ENCODE data around the gene CD59.
"Not testable (repeated sequence)": the region's sequence is repeated elsewhere in the genome, so short reads cannot be mapped to it uniquely, and the experiment has no call there.

CD59 gene

DNA sequence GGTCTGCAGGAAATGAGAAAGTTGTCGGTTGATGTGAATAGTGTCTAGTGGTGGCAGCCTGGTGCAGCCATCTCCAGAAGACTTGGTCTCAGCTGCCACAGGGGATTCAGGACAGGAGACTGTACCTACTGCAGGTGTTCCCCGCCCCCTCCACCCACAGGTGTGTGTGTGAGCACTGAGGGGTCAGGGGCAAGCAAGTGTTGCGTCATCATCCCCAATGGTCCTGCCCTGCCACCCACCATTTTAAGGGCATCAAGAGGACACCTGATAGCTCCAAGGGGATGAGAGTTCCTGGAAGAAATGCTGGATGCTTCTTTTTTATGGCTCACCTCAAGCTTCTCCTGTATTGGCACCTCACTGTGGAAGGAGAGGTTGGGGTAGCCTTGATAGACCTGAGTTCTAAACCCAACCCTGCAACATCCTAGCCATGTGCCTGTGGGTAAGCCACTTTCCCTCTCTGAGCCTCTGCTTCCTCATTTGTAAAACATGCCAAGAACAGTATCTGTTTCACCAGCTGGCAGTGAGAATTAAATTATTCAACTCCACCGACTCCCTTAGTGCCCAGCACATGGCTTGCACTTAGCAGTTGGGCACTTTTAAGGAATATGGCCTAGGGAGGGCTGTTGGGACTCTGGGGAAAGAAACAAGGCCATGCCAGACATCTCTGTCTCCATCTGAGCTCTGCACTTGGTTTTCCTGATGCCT lies 41.7 kb downstream of the CD59 start:
- no peak for DNase-seq (ENCODE audit: low read depth in 2 of 2)

DNA sequence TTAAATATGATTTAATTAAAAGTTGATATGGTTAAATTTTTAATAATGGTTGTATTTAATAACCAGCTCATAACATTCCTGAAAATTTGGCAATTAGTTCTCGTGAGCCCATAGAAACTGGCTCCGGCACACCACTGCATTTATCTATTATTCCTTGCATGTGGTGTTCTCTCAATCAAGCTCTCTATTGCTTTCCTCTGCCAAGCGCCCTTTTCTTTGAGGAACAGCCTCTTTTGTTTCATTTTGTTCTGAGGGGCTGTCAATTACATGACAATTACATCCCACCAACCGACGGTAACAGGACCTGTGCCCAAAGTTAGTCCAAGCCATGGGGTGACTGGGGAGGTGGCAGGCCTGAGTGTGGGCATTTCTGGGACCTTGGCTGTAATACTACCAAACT lies 43.7 kb downstream of the CD59 start:
- no peak for DNase-seq (ENCODE audit: low read depth in 2 of 2)

DNA sequence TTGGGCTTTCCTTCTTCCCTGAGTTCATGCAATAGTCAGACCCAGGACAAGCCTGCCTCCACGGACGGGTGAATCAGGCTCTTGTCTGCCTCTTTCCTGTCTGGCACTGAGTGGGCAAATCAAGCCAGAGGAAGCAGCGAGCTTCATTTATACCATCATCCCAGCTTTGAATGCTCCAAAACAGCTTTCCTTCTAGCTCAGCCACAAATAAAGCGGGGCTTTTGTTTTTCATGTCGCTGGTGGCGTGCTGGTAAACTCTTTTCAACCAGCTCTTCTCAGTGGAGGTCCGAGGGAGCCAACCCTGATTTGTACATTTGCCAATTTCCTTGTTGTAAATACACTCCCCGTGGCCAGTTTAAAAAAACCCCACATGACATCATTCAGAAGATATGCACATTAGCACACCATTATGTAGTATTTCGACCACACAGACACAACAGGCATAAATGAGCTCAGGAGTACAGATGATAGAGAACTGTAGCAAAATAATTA lies 44.2 kb downstream of the CD59 start:
- DNase-seq (ENCODE audit: low read depth in 2 of 2), result no peak

DNA sequence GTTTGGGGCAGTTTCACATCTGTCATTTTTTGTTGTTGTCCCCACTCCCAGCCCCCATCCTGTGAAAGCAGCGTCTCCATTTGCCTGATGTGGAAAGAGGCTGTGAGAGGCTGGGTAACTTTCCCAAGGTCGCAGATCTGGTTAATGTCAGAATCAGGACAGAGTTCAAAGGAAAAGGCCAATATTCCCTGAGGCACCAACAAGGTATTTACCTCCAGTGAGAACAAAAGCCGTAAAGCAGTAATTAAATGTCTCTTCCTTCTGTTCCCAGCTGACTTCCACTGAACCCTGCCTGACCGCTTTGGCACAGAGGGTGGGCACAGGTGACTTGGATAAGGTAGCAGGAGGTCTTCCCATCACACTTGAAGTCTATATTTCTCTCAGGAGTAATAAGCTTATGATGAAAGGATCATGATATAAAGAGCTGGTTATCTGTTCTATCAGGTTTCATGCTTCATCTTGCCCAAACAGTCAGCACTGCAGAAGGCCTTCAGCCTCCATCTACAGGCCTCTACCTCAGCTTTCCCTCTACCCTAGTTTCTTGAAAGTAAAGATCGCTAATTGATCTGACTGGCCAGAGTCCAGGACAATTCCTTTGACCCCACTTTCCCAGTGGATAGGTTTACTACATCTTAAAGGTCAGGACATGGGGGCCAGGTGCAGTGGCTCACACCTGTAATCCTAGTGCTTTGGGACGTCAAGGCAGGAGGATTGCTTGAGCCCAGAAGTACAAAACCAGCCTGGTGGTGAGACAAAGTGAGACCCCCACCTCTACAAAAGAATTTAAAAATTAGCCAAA lies 45.0 kb downstream of the CD59 start:
- no peak for DNase-seq (ENCODE audit: low read depth in 2 of 2)

DNA sequence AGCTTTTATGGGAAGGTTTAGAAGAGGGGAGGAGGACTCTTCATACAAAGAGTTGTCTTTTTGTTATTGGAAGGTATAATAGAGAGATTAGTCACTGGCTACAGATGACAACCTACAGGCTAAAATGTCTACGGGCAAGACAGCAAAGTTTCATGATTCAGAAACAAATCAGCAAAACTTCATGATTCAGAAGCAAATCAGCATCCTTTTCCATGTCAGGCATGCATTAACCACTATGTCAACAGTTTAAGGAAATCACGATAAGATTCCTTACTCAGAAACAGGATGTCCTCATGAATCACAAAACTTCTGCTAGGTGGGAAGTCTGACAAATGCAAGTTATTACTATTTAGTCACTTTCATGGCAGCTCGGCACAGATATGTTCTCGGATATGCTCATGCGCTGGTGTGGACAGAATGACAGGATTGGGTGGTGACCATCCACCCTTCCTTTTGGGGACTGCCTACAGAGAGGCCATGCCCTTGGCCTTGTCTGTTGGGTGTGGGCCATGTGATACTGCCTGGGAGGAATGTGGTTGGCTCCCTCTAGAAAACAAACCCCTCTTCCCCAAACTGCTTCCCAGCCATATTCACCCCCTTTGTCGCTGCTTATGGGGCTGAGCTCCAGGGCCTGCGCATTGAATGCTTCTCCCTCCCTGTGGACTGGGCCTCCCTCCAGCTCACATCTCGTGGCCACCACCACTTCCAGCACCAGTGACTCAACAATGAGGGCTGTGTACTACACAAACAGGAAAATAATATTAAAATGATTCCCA lies 45.7 kb downstream of the CD59 start:
- DNase-seq (ENCODE audit: low read depth in 2 of 2), result no peak

DNA sequence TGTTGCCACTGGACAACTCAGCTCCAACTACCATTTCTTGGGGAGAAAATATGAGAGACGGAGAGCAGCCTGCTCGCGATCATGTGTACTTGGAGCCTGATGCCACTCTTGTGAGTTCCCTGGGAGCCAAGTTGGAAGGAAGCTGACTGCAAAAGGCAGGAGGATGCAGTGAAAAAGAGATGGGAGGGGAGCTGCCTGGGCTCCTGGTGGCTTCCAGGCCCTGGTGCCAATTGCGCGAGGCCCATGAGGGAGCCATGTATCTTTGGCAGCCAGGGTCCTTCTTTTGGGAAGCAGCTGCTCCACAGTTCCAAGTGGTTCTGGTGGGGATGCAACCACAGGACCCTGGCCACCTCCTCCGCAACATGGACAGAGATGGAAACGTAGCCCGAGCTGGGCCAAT lies 46.7 kb downstream of the CD59 start:
- DNase-seq (ENCODE audit: low read depth in 2 of 2), result no peak

DNA sequence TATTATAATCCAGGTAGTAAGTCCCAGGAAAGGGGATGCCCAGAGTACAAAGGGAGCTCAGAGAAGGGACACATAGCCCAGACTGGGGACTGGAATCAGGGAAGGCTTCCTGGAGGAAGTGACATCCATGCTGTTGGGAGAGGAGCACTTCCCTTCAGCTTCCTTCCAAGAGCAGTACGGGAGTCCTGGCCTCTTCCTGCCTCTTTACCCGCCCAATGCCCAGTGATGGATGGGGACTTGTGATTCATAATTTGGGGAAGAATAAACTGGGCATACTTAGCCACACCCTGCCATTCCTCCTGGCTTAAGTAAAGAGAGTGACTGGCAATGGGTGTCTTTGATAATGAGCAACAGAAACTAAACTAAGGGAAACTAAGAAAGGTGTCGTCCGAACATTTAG lies 47.1 kb downstream of the CD59 start:
- DNase-seq (ENCODE audit: low read depth in 2 of 2), result no peak

DNA sequence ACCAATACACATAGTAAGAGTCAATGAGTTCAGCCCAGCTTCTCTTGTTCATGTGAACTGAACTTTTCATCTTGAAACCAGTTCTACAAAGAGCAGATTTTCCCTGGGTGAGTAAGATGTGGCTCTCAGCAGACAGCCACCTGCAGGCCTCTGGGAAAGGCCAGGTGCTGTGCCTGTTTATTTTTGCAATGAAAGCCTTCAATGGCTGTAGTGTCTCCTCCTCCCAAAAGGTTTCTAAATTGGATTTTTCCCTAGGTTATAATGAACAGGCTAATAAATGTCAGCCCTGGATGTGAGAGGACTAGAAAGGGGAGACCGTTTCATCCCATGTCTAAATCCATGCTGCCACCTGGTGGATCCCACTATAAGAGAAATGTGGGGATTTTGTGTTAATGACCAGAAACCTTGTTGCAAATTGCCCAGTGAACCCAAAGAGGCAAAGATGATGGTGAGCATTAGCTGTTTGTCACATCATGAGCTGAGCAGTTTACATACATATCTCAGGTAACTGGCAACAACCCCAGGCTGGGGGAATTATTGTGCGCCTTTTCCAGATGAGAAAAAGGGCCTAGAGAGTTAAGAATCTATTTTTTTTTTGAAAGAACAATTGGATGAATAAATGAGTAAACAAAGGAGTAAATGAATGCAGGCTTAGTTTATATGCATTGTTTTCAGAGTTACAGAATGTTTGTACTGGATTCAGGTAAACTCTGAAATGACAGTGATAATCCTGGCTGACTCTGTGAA lies 48.3 kb downstream of the CD59 start:
- no peak for DNase-seq (ENCODE audit: low read depth in 2 of 2)

DNA sequence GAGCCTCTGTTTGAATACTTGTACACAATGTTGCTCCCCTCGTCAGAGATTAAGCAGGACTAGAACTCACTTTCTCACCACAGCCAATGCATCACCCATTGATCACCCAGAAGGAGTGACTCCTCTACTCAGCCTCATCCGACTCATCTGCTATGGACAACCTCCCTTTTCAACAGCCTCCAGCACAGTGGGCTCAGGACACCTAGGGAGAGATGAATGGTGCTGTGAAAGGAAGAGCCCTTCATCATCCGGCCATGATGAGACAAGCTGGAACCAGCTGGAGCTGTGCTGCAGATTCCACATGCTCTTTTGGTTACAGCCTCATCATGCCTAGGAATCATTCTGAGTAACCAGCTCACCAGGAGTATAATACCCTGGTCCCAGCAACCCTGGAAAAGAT lies 51.1 kb downstream of the CD59 start:
- DNase-seq (ENCODE audit: low read depth in 2 of 2), result no peak

DNA sequence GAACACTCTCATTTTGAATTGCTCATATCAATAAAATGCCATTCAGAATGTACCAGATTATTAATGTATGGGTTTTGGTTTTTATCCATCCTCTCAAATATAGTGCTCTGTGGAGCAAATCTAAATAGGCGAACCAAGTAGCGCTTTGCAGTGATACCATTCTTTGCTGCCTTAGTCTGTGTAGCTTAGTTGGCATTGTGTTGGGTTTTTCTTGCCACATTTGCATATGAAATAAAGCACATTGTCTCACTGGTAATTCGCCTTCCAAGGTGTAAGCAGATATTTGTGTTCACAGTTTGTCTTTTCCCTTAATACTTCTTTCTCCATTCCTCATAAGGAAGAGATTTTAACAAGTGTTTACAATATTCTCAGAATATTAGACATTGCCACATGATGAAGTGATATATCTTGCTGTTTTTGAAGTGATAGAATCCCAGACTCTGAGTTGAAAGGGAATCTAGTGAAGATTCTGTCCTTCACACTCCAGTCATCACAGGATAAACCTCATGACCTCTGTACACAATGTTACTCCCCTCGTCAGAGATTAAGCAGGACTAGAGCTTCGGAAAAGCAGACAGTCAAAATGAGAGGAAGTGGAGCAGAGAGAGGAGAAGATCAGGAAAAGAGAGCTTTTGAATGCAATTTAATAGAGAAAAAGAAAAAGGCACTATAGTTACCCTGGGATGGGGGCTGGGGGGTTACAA lies 52.1 kb downstream of the CD59 start:
- no peak for DNase-seq (ENCODE audit: low read depth in 2 of 2)

DNA sequence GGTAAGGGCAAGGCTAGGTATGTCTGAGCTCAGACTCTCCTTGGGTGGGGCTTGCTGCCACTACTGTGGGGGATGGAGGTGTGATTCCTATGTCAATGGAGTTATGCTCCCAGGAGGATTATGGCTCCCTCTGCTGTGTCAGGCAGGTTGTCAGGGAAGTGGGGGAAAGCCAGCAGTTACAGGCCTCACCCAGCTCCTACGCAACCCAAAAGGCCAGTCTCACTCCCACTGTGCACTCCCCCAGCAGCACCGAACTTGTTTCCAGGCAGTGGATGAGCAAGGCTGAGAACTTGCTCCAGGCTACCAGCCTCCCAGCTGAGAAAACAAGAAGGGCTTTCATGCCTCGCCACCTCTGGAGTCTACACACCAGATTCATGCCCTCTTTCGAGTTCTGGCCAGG lies 53.8 kb downstream of the CD59 start:
- DNase-seq (ENCODE audit: low read depth in 2 of 2), result no peak

DNA sequence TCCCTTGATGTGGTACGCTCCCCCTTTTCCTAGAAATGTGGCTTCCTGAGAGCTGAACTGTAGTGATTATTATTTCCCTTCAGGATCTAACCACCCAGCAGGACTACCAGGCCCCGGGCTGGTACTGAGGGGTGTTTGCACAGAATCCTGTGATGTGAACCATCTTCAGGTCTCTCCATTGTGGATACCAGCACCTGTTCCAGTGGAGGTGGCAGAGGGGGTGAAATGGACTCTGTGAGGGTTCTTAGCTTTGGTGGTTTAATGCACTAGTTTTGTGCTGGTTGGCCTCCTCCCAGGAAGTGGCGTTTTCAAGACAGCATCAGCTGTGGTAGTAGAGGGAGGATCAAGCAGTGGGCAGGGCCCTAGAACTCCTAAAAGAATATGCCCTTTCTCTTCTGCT lies 54.2 kb downstream of the CD59 start:
- DNase-seq (ENCODE audit: low read depth in 2 of 2), result no peak

DNA sequence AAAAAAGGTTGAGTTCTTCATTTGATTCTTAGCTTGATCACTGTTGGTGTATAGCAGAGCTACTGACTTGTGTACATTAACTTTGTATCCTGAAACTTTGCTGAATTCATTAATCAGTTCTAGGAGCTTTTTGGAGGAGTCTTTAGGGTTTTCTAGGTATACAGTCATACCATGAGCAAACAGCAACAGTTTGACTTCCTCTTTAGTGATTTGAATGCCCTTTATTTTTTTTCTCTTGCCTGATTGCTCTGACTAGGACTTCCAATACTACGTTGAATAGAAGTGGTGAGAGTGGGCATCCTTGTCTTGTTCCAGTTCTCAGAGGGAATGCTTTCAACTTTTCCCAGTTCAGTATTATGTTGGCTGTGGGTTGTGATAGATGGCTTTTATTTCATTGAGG lies 57.6 kb downstream of the CD59 start:
- DNase-seq (ENCODE audit: low read depth in 2 of 2), result not testable (repeated sequence)

DNA sequence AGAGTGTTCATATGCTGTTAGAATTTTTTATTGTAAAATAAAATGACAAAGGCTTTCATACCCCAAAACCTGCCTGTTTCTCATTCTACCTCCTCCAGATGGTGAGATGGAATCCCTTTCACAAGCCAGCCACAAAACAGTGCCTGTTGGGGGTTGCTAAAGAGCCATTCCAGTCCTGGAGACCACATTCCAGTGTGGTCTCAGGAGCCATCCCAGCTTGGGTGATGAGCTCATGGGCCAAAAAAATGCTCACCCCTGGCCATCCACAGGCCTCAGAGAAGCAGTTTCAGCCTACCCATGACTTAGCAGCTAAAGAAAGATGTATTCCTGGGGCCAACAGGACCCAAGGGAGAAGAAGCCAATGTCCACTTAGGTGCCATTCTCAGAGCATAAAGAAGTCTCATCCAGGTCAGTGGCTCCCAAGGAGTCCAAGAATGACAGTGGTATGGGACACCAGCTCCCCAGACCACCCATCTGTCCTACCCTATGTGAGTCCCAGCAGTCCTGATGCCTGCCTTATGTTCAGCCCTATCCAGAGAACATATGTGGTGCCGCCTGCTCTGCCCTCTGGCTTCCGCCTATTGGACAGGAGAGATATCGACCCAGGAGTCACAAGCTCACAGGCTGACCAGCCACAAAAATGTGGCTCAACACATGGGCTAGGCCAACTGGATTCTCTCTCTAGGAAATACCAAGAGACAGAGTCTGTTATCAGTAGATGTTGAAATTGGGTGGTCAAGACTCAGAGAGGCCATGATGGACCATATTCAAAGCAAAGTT lies 62.0 kb downstream of the CD59 start:
- no peak for DNase-seq (ENCODE audit: low read depth in 2 of 2)

DNA sequence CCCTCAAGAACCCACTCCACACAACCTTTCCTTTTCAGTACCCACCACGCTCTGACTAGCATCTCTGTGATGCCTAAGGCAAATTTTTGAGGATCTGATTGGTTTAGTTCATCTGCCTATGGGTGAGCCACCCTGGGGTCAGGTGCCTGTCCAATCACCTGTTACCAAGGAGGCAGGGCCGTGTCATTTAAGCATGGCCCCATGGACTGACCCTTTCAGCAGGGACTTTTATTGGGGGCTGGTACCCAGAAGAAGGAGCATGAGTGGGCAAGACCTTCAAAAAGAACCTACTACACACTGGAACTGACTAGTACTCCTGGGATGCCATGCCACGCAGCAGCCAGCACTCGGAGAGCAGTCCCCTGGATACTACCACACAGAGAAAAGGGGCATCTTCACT lies 64.0 kb downstream of the CD59 start:
- DNase-seq (ENCODE audit: low read depth in 2 of 2), result no peak

DNA sequence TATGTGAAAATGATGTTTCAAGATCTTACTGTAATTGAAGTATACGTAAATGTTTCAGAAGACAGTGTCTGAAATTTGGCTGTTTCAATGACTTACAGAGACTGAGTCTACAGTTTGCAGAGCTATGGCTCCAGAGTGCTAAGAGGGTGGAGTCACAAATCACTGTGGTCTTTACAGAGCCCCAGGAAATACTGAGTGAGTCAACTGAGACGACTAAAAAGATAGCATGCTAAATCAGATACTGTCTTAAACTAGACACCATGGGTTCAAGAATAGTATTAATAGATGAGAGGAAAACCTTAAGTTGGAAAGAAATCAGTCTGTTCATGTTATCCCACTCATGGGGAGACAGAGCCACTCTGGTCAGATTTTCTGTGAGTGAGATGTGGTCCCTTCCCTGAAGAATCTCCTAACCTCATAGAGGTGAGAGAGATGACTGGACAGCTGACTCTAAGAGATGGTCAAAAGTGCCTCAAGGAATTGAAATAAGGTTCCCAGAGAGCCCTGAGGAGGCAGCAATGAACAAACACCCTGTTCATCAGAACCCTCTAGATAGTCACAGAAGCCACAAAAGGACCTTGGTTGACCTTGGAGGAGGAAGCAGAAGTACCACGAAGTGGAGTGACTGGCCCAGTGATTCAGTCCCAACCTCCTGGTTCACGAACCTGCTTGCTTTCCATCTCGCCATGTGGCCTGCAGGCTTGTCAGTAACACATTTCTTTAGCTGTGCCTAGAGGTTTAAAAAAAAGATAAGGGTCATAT lies 65.8 kb downstream of the CD59 start:
- DNase-seq (ENCODE audit: low read depth in 2 of 2), result no peak

DNA sequence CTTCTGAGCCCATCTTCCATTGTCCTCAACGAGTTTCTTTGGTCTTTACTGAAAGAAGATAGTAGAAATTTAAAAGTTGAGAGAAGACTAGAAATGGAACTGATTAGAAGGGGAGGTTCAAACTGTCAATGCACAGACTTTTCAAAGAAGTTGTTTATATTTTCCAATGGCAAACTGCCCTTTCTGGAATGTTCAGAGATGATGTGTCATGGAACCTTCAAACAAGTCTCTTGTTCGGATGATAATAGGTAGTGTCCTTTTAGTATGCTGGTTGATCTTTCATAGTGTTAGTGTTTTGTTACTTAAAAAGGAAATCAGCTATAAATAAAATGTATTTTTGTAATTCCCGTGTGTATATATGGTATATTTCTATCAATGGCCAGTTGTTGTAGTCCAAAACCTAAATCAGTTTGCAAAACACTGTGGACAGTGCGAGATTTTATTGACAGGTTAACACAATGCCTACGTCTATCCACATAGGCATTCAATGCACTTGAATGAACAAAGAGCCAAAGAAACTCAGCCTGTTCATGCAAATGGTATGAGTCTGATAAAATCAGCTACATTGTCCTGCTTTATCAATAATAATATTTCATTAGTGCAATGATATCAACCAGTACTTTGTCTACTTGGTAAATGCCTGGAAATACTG lies 66.5 kb downstream of the CD59 start:
- DNase-seq (ENCODE audit: low read depth in 2 of 2), result no peak

DNA sequence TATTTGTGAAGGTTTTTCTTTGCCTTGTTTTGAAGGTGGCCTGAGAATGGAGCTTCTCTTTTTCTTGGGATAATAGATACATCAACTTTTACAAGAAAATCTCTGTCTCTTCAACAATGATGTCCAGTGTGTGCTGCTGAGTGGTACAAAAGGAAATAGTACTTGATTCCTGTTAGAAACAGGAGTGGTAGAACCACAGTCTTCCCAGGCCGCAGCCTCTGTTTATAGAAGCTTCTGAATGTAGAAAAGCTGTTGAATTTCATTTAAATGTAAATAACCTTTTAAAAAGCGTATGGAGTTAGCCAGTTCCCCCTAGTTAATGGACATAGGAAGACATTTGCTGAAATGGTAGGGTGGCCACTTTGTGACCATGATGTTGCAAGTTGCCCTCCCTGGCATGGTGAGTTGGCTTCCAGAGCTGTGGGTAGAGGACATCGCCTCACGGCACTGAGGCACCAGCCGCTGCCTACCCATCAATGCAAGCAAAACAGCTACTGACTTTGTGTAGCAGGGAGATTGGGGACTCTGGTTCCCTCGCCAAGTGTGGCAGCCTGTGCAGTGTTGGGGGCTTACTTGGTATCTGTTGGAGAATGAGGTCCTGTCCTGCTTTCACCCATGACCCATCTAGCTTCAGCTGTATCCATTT lies 67.1 kb downstream of the CD59 start:
- DNase-seq (ENCODE audit: low read depth in 2 of 2), result no peak

DNA sequence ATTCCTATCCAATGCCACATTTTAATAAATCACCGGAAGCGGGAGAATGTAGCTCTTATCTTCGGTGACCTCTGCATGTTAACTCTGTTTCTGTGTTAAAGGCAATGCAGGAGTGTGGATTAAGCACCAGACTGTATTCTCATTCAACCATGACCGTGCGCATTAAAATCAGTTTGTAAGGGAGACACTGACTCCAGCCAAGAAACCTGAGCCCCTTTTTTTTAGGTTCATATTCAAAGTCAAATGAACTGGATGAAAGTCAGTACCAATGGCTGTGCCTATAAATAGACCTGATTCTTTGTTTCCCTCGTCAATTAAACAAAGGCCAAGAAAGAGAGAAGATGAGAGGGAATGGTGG lies 67.8 kb downstream of the CD59 start:
- DNase-seq (ENCODE audit: low read depth in 2 of 2), result no peak

All from stimulated activated CD4-positive, alpha-beta T cell treated with anti-CD3 and anti-CD28 coated beads, Interleukin-1b, Interleukin-23, amount 100 ng/mL, for 4 hours (primary cell).